Upper lobe of left lung (tissue), 6 donors: ENCODE results near the gene NET1. TPM values are rescaled to one million over a fixed set of nuclear protein-coding genes. Genes with fewer than 3 reads are reported as not detected.

Experiments used
- ATAC-seq, 2 donors: fragments of 200-7000 bp; cut with Tn5 transposase; one replicate each; pipeline ENCODE4 v1.9.1; 2022; ENCODE audit warnings: mild to moderate bottlenecking in 2 of 2, moderate library complexity in 2 of 2; ENCODE audit not compliant: low FRiP score in 2 of 2
- DNase-seq, 2 donors: peaks; one replicate each; pipeline ENCODE4 v3.0.0-alpha.2; 2019 to 2020
- H3K27ac ChIP-seq, 4 donors: fragments of 200-600 bp; sonication (generic); one replicate each; pipeline ENCODE4 v1.5.1; 2016 to 2019
- H3K27me3 ChIP-seq, 4 donors: fragments of 200-600 bp; sonication (generic); one replicate each; pipeline ENCODE4 v1.5.1; 2017 to 2019
- H3K36me3 ChIP-seq, 4 donors: fragments of 200-600 bp; sonication (generic); one replicate each; pipeline ENCODE4 v1.5.1; 2016 to 2019
- H3K4me1 ChIP-seq, 4 donors: fragments of 200-600 bp; sonication (generic); one replicate each; pipeline ENCODE4 v1.5.1; 2018 to 2019
- H3K4me3 ChIP-seq, 4 donors: fragments of 200-600 bp; sonication (generic); one replicate each; pipeline ENCODE4 v1.5.1; 2017 to 2019; ENCODE audit warnings: mild to moderate bottlenecking in 2 of 4, moderate library complexity in 1 of 4
- H3K9me3 ChIP-seq, 4 donors: fragments of 200-600 bp; sonication (generic); one replicate each; pipeline ENCODE4 v1.5.1; 2018 to 2019
- CTCF ChIP-seq, 6 experiments: fragments of 450-650 bp in 4 of 6; fragments of 200-600 bp in 2 of 6; sonication (generic) in 2 of 6; IDR thresholded peaks; one replicate each; pipeline ENCODE4 v1.5.1; 2016 to 2019; ENCODE audit warnings: antibody characterized with exemption in 6 of 6
- EP300 ChIP-seq, 4 donors: sonication (generic); formaldehyde crosslinking; IDR thresholded peaks; one replicate each; pipeline ENCODE4 v1.5.1; 2017; ENCODE audit warnings: antibody characterized with exemption in 4 of 4, control low read depth in 2 of 4
- POLR2A ChIP-seq, 4 donors: fragments of 450-650 bp; IDR thresholded peaks; one replicate each; pipeline ENCODE4 v1.5.1; 2016 to 2017; ENCODE audit warnings: antibody characterized with exemption in 4 of 4, mild to moderate bottlenecking in 2 of 4
- POLR2AphosphoS5 ChIP-seq, 2 donors: sonication (generic); formaldehyde crosslinking; IDR thresholded peaks; one replicate each; pipeline ENCODE4 v1.5.1; 2017; ENCODE audit warnings: antibody characterized with exemption in 2 of 2
- WGBS, 2 donors: methylation state at CpG; one replicate each; pipeline ENCODE4 v1.1.5; 2017 to 2018; 5-methylcytosine and 5-hydroxymethylcytosine counted together
- total RNA-seq, 6 donors: library from RNA; depleted of rRNA in 4 of 6; stranded (reverse); fragments of >200 nt in 4 of 6; gene quantifications; one replicate each; pipeline versions ENCODE4 v1.1.0 to v1.2.1, GENCODE V29; 2016 to 2021
- donor health status: DM: no; HTN: no; CAD: no; lungs with moderate emphysema.
- donor health status: DM: no; HTN: yes; CAD: no; lungs with severe emphysema.

NET1 gene
- total RNA-seq, 6 donors from 2014 or later, result 24.1 to 85.0 (median 47.2) TPM

- TF ChIP-seq EP300 (IDR thresholded peaks at IDR 0.05) (no peak), POLR2AphosphoS5 (IDR thresholded peaks at IDR 0.05) (no peak), POLR2A (IDR thresholded peaks at IDR 0.05) (no peak), CTCF (IDR thresholded peaks at IDR 0.05) (no peak)
- Histone ChIP-seq H3K27me3 (no peaks in the 10 kb centered on the region), H3K36me3 (peaks cover 21 to 63% (median 46%) of the 10 kb centered on the region in 4 donors), H3K4me1 (no peaks in the 10 kb centered on the region), H3K4me3 (no peak overlapping the region), H3K9me3 (no peaks in the 10 kb centered on the region), H3K27ac (no peak overlapping the region)
- no peak for ATAC-seq
- DNase-seq, result peak in 1 of 2 donors; percentile 36
- 90 to 94% methylated on average over 12 of the region's 12 CpGs for WGBS, 2 donors
Observed at GRCh38 chr10:5456563-5456962, 44.2 kb downstream of the NET1 start.

- Histone ChIP-seq H3K4me3 (no peak overlapping the region), H3K27ac (no peak overlapping the region), H3K4me1 (peaks cover 0 to 5% (median 0%) of the 10 kb centered on the region in 4 donors), H3K36me3 (peaks cover 21 to 57% (median 45%) of the 10 kb centered on the region in 4 donors), H3K27me3 (no peaks in the 10 kb centered on the region), H3K9me3 (no peaks in the 10 kb centered on the region)
- ATAC-seq (no peak), DNase-seq (no peak)
- 81 to 86% methylated on average over 3 of the region's 3 CpGs for WGBS, 2 donors
- no peak for TF ChIP-seq EP300 (IDR thresholded peaks at IDR 0.05)
- no peak for TF ChIP-seq CTCF (IDR thresholded peaks at IDR 0.05)
- TF ChIP-seq POLR2AphosphoS5 (IDR thresholded peaks at IDR 0.05), result no peak
- TF ChIP-seq POLR2A (IDR thresholded peaks at IDR 0.05), result no peak
Observed at GRCh38 chr10:5457741-5458140, 45.4 kb downstream of the NET1 start.

- H3K4me3 ChIP-seq, result no peak overlapping the region
- H3K27ac ChIP-seq, result no peak overlapping the region
- 93 to 100% methylated on average over 1 of the region's 1 CpG for WGBS, 2 donors
- no peak for TF ChIP-seq CTCF (IDR thresholded peaks at IDR 0.05)
- no peak for TF ChIP-seq EP300 (IDR thresholded peaks at IDR 0.05)
- no peak for TF ChIP-seq POLR2AphosphoS5 (IDR thresholded peaks at IDR 0.05)
- no peak for TF ChIP-seq POLR2A (IDR thresholded peaks at IDR 0.05)
- no peaks in the 10 kb centered on the region for H3K9me3 ChIP-seq
- H3K4me1 ChIP-seq, result peaks cover 0 to 5% (median 0%) of the 10 kb centered on the region in 4 donors
- no peaks in the 10 kb centered on the region for H3K27me3 ChIP-seq
- DNase-seq (no peak), ATAC-seq (no peak)
- peaks cover 18 to 52% (median 40%) of the 10 kb centered on the region in 4 donors for H3K36me3 ChIP-seq
Observed at GRCh38 chr10:5458425-5458824, 46.1 kb downstream of the NET1 start.

- TF ChIP-seq POLR2A (IDR thresholded peaks at IDR 0.05), result no peak
- TF ChIP-seq EP300 (IDR thresholded peaks at IDR 0.05), result no peak
- no peak for TF ChIP-seq CTCF (IDR thresholded peaks at IDR 0.05)
- no peak for TF ChIP-seq POLR2AphosphoS5 (IDR thresholded peaks at IDR 0.05)
- H3K4me3 ChIP-seq, result no peak overlapping the region
- no peaks in the 10 kb centered on the region for H3K9me3 ChIP-seq
- DNase-seq (no peak), ATAC-seq (no peak)
- no peaks in the 10 kb centered on the region for H3K27me3 ChIP-seq
- peaks cover 0 to 5% (median 0%) of the 10 kb centered on the region in 4 donors for H3K4me1 ChIP-seq
- no peak overlapping the region for H3K27ac ChIP-seq
- H3K36me3 ChIP-seq, result peaks cover 11 to 45% (median 33%) of the 10 kb centered on the region in 4 donors
- WGBS, 2 donors, result 94 to 96% methylated on average over 8 of the region's 8 CpGs
Observed at GRCh38 chr10:5458949-5459747, 46.8 kb downstream of the NET1 start.
